NCI-H1930 (cell line): ENCODE measurements around the gene IFT122.

Experiments
- DNase-seq, 2 experiments: peaks; one replicate each; lab custom pipeline; 2025; lab: John Stamatoyannopoulos, UW

IFT122 gene

DNA sequence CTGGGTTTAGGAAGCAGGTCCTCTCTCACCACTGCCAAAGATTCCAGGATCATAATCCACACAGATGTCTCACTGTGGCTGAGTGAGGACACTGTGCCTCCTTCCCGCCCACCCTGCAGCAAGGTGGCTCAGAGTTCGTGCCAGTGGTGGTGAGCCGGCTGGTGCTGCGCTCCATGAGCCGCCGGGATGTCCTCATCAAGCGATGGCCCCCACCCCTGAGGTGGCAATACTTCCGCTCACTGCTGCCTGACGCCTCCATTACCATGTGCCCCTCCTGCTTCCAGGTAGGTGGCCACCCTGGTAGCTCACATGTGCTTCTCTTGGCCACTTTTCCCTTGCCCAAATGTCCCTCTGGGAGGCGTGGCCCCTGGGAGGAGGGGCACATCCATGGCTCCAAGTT lies 79.4 kb downstream of the IFT122 start:
- no peak for DNase-seq

DNA sequence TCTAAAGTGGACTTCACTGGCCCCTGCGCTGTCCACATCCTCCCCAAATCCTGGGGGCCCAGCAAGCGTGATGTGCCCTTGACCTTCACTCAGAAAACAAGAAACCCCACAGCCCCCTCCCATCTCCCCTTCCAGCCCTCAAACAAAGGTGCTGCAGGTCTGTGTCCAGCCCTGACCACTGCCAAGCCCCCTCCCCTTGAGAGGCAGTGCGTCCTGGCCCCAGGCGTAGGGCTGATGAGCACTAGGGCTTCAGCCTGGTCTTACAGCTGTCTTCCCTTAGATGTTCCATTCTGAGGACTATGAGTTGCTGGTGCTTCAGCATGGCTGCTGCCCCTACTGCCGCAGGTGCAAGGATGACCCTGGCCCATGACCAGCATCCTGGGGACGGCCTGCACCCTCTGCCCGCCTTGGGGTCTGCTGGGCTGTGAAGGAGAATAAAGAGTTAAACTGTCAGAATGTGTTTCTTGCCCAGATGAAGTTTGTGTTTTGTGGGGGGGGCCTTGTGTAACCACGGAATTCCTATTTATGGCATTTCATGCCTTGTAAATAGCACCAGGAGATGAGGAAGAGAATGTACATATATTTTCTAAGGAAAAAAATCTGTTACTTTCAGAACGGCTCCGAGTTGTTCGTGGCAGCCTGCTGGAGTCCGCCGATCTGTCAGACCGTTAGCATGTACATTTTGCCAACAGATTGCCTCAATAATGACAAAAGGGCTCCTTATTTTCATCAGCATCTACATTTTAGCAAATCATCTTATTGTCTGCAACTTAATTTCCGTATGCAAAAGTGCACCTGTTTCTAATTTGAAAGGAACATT lies 80.1 kb downstream of the IFT122 start:
- no peak for DNase-seq

DNA sequence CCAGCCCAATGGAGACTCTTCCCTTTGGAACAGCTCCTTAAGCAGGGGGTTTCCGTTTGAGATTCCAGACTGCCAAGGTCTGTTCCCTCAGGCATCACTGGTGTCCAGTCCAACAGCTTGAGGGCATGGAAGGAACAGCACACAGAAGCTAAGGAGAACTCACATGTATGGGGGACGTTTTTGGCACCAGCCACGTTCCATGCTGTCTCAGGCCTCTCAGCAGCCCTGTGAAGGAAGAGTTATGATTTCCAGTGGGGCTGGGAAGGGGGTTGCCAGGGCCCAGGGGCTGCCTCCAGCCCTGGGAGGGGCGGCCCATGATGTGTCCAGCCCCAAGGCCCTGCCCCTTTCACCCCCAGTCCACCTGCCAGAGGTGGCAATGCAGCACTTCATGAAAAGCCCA lies 80.9 kb downstream of the IFT122 start:
- no peak for DNase-seq

DNA sequence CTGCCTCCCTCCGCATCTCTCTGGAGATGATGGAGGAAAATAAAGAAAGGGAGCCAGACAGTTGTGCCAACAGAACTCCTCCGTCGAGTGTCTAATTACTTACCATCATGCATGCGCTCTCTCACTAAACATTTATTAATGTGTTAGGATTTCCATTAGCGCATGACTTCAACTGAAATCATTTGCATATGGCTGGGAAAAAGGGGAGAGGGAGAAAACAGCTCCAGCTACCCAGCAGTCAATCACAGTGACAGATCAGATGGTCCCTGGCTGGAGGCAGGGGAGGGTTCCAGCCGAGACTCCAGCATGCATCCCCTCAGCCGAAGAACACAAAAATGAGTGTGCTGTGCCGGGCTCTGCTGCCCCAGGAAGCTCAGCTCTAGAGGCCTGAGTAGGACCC lies 81.6 kb downstream of the IFT122 start:
- no peak for DNase-seq

DNA sequence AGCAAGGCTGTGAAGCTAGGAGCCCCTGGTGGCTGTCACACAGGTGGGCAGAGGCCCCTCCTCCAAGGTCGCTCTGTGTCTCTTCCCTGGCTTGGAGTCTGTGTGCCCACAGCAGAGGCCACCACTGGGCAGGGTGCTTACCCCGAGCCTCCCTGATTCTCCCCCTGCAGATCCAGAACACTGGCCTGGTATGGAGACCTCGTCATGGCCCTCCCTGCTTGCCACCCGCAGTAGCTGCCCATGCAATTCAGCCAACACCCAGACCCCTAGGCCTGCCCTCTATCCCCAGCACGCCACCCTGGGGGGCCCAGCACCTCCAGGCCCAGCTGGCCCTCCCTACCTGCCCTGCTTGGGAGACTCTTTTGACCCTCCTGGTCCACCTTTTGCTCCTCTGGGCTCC lies 82.9 kb downstream of the IFT122 start:
- no peak for DNase-seq

DNA sequence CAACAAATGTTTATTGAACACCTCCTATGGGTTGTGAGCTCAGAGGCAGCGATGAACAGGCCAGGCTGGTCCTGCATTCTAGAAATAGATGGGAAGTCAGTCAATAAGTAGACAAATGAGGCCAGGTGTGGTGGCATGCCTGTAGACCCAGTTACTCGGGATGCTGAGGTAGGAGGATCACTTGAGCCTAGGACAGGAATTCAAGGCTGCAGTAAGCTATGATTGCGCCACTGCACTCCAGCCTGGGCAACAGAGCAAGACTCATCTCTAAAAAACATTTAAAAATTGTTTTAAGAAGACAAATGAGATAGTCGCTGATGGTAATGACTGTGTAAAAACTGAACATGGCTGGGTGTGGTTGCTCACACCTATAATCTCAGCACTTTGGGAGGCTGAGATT lies 84.1 kb downstream of the IFT122 start:
- DNase-seq: no peak

DNA sequence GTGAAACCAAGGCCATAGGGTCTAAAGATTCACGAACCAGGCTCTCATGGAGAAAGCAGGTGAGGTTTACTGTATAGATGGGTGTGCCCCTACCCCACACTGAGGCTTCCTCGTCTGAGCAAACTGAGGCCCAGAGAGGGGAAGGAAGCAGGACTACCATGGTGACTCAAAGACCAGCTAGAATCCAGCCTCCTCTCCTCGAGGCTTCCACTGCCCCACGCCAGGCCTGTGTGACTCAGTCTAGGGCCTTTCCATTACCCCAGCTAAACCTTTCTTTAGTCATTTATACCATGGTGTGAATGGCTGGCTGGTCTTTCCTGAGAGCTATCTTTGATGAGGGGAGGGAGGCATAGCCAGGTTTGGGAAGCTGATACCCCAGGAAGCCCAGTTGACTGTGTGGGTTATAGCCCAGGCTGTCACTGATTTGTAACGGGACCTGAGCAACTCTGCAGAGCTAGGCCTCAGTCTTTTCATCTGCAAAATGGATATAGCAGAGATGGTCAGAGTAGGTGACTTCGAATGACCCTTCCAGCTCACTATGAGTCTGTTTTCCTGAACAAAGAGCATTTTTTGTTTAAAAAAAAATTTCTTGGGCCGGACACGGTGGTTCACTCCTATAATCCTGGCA lies 85.4 kb downstream of the IFT122 start:
- DNase-seq: no peak

DNA sequence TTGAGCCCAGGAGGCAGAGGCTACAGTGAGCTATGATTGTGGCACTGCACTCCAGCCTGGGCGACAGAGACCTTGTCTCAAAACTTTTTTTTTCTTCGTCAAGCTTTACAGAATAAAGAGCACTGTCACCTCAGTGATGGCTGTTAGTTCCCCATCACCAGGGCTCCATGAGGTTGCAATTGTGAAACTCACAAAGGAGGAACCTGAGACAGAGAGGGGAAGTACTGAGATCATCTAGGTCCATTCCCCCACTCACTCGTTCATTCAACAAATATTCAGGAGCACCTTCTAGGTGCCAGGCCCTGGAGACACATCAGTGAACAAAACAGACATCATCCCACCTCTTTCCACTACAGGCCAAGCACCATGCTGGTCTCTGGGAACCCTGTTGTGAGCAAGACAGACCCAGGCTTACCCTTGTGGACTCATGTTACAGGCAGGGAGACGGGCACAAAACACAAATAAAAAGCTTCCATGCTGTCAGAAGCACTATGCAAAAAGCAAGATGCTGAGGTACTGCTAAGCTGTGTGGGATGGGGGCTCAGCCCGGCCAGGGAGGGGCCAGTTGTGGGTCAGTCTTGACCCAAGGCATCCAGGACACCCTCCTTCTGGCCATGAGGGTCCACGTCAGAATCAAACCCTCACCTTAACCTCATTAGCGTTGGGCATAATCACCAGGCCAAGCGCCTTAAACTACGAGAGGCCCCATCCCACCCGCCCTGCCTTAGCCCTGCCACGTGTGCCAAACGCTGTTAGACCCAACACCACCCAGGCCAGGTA lies 86.3 kb downstream of the IFT122 start:
- DNase-seq: no peak

DNA sequence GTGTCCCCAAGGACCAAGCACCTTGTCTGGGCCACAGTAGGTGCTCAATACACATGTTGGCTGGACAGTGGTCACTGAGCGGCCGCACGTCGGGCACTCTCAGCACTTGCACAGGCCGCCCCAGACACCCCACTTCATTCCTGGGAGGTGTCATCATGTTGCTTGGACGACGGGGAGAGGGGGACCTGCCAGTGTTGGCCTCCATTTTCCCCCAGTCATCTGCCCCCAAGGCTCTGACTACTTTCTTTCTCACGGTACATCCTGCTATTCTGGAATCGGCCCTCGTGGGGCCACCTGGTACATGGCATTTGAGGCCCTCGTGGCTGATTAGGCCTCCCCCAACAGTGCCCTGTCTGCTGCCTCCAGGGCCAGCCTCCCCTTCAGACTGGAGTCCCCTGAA lies 87.2 kb downstream of the IFT122 start:
- no peak for DNase-seq

DNA sequence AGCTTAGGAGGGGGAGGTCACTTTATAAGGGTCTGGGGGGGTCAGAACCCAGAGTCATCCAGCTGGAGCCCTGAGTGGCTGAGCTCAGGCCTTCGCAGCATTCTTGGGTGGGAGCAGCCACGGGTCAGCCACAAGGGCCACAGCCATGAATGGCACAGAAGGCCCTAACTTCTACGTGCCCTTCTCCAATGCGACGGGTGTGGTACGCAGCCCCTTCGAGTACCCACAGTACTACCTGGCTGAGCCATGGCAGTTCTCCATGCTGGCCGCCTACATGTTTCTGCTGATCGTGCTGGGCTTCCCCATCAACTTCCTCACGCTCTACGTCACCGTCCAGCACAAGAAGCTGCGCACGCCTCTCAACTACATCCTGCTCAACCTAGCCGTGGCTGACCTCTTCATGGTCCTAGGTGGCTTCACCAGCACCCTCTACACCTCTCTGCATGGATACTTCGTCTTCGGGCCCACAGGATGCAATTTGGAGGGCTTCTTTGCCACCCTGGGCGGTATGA lies 88.6 kb downstream of the IFT122 start, which contains the start of gene RHO:
Gene RHO (plus strand): TSS at position 51 of the 512 bp plus-strand sequence. CDS start 95 bp downstream, at position 146.
- DNase-seq: no peak

DNA sequence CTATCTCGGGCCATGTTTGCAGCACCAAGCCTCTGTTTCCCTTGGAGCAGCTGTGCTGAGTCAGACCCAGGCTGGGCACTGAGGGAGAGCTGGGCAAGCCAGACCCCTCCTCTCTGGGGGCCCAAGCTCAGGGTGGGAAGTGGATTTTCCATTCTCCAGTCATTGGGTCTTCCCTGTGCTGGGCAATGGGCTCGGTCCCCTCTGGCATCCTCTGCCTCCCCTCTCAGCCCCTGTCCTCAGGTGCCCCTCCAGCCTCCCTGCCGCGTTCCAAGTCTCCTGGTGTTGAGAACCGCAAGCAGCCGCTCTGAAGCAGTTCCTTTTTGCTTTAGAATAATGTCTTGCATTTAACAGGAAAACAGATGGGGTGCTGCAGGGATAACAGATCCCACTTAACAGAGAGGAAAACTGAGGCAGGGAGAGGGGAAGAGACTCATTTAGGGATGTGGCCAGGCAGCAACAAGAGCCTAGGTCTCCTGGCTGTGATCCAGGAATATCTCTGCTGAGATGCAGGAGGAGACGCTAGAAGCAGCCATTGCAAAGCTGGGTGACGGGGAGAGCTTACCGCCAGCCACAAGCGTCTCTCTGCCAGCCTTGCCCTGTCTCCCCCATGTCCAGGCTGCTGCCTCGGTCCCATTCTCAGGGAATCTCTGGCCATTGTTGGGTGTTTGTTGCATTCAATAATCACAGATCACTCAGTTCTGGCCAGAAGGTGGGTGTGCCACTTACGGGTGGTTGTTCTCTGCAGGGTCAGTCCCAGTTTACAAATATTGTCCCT lies 89.6 kb downstream of the IFT122 start:
- DNase-seq: no peak

DNA sequence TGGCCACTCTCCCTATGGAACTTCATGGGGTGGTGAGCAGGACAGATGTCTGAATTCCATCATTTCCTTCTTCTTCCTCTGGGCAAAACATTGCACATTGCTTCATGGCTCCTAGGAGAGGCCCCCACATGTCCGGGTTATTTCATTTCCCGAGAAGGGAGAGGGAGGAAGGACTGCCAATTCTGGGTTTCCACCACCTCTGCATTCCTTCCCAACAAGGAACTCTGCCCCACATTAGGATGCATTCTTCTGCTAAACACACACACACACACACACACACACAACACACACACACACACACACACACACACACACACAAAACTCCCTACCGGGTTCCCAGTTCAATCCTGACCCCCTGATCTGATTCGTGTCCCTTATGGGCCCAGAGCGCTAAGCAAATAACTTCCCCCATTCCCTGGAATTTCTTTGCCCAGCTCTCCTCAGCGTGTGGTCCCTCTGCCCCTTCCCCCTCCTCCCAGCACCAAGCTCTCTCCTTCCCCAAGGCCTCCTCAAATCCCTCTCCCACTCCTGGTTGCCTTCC lies 90.3 kb downstream of the IFT122 start:
- no peak for DNase-seq

DNA sequence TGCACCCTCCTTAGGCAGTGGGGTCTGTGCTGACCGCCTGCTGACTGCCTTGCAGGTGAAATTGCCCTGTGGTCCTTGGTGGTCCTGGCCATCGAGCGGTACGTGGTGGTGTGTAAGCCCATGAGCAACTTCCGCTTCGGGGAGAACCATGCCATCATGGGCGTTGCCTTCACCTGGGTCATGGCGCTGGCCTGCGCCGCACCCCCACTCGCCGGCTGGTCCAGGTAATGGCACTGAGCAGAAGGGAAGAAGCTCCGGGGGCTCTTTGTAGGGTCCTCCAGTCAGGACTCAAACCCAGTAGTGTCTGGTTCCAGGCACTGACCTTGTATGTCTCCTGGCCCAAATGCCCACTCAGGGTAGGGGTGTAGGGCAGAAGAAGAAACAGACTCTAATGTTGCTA lies 90.8 kb downstream of the IFT122 start:
- no peak for DNase-seq

DNA sequence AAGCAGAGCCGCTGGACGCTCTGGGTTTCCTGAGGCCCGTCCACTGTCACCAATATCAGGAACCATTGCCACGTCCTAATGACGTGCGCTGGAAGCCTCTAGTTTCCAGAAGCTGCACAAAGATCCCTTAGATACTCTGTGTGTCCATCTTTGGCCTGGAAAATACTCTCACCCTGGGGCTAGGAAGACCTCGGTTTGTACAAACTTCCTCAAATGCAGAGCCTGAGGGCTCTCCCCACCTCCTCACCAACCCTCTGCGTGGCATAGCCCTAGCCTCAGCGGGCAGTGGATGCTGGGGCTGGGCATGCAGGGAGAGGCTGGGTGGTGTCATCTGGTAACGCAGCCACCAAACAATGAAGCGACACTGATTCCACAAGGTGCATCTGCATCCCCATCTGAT lies 91.7 kb downstream of the IFT122 start:
- no peak for DNase-seq

DNA sequence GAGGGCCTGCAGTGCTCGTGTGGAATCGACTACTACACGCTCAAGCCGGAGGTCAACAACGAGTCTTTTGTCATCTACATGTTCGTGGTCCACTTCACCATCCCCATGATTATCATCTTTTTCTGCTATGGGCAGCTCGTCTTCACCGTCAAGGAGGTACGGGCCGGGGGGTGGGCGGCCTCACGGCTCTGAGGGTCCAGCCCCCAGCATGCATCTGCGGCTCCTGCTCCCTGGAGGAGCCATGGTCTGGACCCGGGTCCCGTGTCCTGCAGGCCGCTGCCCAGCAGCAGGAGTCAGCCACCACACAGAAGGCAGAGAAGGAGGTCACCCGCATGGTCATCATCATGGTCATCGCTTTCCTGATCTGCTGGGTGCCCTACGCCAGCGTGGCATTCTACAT lies 92.2 kb downstream of the IFT122 start:
- no peak for DNase-seq

DNA sequence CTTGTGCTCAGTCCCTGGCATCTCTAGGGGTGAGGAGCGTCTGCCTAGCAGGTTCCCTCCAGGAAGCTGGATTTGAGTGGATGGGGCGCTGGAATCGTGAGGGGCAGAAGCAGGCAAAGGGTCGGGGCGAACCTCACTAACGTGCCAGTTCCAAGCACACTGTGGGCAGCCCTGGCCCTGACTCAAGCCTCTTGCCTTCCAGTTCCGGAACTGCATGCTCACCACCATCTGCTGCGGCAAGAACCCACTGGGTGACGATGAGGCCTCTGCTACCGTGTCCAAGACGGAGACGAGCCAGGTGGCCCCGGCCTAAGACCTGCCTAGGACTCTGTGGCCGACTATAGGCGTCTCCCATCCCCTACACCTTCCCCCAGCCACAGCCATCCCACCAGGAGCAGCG lies 93.4 kb downstream of the IFT122 start:
- no peak for DNase-seq

DNA sequence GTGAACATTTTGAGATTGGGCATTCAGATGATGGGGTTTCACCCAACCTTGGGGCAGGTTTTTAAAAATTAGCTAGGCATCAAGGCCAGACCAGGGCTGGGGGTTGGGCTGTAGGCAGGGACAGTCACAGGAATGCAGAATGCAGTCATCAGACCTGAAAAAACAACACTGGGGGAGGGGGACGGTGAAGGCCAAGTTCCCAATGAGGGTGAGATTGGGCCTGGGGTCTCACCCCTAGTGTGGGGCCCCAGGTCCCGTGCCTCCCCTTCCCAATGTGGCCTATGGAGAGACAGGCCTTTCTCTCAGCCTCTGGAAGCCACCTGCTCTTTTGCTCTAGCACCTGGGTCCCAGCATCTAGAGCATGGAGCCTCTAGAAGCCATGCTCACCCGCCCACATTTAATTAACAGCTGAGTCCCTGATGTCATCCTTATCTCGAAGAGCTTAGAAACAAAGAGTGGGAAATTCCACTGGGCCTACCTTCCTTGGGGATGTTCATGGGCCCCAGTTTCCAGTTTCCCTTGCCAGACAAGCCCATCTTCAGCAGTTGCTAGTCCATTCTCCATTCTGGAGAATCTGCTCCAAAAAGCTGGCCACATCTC lies 94.5 kb downstream of the IFT122 start:
- DNase-seq: no peak

DNA sequence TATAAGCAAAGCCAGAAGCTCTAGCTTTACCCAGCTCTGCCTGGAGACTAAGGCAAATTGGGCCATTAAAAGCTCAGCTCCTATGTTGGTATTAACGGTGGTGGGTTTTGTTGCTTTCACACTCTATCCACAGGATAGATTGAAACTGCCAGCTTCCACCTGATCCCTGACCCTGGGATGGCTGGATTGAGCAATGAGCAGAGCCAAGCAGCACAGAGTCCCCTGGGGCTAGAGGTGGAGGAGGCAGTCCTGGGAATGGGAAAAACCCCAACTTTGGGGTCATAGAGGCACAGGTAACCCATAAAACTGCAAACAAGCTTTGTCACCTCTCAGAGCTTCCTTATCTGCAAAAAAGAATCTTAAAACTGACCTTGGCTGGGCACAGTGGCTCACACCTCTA lies 95.1 kb downstream of the IFT122 start:
- no peak for DNase-seq

DNA sequence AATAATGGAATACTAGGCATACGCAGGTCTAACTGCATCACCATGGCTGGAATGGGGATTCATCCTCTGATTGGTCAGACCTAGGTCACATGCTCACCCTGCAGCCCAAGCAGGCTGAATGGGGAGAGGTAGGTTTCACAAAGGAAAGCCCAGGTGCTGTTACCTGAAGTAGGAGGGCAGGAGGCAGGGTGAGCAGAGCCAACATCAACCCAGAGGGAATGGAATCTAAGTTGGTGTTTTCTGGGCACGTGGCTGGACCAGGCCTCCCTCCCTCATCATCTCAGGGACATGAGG lies 96.3 kb downstream of the IFT122 start:
- DNase-seq: no peak

DNA sequence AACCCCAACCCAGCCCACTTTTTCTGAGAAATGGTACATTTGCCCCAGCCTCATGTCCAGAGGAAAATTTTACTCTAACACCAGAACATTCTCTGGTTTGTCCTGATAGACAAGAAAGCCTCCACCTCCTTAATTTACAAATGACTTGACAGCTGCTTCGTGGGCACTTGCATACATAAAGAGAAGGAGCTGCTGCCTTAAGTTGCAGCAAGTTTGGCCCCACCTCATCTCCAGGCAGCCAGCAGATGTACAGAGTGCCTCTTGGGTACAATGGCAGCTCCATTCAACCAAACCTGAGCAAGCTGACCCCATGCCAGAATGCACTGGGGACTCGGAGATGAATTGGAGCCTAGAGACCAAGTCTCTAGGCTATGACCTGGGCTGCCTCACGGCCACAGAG lies 96.8 kb downstream of the IFT122 start:
- DNase-seq: no peak

DNA sequence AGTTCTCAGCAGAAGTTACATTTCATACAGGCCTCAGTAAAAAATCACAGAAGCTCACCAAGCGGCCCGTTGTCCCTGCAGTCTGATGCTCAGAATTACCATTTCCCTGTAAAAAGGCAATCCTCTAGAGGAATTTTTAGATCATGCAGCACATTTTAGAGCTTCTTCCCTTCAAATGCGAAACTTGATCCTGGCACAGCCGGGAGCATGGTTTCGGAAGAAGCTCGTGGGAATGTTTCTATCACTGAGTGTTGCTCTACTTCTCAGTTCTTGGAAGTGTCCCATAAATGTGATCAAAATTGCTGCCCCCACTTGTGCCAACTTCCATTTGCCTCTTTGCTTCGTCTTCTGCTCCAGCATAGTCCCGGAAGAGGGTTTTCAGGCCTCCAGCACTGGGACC lies 99.2 kb downstream of the IFT122 start:
- DNase-seq: no peak
